Neural progenitor cell (in vitro differentiated cells): ENCODE measurements around the gene UBL4B.

Experiments
- EZH2 ChIP-seq: fragments of 200-600 bp; sonication (generic); IDR thresholded peaks from 2 replicates; pipeline ENCODE4 v1.6.1; 2017; ENCODE audit warnings: antibody characterized with exemption, mild to moderate bottlenecking, moderate library complexity
- TF ChIP-seq, protein P1 (sequence below): fragments of 200-600 bp; sonication (generic); IDR thresholded peaks from 2 replicates; pipeline ENCODE4 v1.5.1; 2017; ENCODE audit warnings: antibody characterized with exemption, mild to moderate bottlenecking

DNA sequence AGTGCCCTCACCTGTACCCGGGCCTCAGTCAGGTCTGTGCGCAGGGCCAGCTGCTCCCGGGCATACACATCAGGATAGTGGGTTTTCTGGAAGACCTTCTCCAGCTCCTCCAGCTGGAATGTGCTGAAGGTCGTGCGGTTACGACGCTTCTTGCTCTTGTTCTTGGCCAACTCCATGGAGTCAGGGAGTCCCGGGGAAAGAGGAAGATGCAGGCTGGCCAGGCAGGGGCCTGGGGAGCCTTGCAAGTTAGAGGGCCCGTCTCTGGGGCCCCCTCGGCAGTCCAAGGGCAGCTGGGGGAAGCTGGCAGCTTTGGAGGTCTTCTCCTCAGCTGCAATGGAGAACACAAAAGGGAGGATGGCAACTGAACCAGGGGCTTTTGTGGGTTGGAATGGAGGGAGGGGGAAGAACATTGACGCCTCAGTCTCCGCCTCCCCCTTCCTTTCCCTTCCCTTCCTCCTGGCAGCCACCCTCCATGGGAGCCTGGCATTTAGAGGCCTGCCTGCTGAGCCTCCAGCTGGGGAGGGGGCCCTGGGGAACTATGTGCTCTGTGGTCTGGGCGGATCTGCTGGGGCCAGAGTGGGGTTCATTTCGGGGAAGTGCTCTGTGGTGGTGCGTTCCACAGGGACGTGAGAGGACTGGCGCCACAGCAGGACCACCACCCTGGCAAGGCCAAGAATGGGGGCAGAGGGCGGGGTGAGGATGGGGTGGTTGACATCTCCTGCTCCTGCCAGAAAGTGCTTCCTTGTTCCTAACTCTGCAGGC, 47.5 kb upstream of the UBL4B start:
- TF ChIP-seq EZH2: no peak
- TF ChIP-seq, protein P1, sequence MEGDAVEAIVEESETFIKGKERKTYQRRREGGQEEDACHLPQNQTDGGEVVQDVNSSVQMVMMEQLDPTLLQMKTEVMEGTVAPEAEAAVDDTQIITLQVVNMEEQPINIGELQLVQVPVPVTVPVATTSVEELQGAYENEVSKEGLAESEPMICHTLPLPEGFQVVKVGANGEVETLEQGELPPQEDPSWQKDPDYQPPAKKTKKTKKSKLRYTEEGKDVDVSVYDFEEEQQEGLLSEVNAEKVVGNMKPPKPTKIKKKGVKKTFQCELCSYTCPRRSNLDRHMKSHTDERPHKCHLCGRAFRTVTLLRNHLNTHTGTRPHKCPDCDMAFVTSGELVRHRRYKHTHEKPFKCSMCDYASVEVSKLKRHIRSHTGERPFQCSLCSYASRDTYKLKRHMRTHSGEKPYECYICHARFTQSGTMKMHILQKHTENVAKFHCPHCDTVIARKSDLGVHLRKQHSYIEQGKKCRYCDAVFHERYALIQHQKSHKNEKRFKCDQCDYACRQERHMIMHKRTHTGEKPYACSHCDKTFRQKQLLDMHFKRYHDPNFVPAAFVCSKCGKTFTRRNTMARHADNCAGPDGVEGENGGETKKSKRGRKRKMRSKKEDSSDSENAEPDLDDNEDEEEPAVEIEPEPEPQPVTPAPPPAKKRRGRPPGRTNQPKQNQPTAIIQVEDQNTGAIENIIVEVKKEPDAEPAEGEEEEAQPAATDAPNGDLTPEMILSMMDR: no peak
